ENCODE data around the gene CAVIN2. TPM values are rescaled to one million over a fixed set of nuclear protein-coding genes. Genes with fewer than 3 reads are reported as not detected.

Gene CAVIN2
- total and polyA plus RNA-seq, 9 of the 15 experiments (the other 6 are each of a cell fraction or from before 2014, with no cell fraction given): 20.6 to 92.4 (median 69.0) TPM

DNA sequence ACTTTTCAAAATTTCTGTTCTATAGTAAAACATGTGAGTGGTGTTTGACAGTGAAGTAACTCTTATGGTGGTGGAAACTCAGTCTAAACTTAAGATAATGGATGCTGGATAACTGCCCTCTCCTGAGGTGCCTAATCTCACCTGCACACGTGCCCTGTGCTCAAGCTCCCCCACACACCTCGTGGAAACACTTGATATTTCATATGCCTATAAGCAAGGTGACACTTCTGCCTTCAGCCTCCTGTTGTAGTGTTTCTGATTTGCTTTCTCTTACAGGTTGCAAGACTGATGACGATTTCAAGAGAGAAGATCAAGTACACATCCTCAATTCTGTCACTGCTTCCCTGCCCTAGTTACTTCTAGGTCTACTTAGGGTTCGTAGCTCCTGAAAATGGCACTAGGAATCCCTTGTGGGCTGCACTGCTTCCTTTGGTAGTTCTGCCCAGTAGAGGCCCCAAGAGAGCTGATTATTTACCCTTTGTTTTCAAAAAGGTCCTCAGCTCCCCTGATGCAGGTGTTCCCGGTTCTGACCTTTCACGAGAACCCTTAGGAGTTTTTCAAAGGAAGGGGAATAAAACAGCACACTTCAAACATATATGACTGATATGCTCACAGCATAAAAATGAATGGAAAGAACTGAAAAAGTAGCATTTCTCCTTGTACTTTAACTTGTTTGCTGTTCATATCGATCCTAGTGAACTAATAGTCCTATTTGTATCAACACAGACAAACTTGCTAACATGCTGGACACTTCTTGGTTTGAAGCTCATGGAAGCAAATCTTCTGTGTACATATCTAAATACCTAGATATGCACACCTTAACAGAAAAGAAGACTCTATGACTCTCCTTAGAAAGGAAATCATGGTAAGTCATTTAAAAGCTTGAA is 6.7 kb downstream of the CAVIN2 start (continued):
- TF ChIP-seq, protein P1, sequence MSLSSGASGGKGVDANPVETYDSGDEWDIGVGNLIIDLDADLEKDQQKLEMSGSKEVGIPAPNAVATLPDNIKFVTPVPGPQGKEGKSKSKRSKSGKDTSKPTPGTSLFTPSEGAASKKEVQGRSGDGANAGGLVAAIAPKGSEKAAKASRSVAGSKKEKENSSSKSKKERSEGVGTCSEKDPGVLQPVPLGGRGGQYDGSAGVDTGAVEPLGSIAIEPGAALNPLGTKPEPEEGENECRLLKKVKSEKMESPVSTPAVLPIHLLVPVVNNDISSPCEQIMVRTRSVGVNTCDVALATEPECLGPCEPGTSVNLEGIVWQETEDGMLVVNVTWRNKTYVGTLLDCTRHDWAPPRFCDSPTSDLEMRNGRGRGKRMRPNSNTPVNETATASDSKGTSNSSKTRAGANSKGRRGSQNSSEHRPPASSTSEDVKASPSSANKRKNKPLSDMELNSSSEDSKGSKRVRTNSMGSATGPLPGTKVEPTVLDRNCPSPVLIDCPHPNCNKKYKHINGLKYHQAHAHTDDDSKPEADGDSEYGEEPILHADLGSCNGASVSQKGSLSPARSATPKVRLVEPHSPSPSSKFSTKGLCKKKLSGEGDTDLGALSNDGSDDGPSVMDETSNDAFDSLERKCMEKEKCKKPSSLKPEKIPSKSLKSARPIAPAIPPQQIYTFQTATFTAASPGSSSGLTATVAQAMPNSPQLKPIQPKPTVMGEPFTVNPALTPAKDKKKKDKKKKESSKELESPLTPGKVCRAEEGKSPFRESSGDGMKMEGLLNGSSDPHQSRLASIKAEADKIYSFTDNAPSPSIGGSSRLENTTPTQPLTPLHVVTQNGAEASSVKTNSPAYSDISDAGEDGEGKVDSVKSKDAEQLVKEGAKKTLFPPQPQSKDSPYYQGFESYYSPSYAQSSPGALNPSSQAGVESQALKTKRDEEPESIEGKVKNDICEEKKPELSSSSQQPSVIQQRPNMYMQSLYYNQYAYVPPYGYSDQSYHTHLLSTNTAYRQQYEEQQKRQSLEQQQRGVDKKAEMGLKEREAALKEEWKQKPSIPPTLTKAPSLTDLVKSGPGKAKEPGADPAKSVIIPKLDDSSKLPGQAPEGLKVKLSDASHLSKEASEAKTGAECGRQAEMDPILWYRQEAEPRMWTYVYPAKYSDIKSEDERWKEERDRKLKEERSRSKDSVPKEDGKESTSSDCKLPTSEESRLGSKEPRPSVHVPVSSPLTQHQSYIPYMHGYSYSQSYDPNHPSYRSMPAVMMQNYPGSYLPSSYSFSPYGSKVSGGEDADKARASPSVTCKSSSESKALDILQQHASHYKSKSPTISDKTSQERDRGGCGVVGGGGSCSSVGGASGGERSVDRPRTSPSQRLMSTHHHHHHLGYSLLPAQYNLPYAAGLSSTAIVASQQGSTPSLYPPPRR (CRISPR knock-in tag; IDR thresholded peaks at IDR 0.05; ENCODE audit: borderline replicate concordance): no peak
- peak; percentile 30; the same call in 1 of the 2 replicates for TF ChIP-seq CXXC5 (CRISPR knock-in tag; IDR thresholded peaks at IDR 0.05)
- TF ChIP-seq ZNF707 (CRISPR knock-in tag; conservative IDR thresholded peaks at IDR 0.05): no peak
- TF ChIP-seq, protein P2, sequence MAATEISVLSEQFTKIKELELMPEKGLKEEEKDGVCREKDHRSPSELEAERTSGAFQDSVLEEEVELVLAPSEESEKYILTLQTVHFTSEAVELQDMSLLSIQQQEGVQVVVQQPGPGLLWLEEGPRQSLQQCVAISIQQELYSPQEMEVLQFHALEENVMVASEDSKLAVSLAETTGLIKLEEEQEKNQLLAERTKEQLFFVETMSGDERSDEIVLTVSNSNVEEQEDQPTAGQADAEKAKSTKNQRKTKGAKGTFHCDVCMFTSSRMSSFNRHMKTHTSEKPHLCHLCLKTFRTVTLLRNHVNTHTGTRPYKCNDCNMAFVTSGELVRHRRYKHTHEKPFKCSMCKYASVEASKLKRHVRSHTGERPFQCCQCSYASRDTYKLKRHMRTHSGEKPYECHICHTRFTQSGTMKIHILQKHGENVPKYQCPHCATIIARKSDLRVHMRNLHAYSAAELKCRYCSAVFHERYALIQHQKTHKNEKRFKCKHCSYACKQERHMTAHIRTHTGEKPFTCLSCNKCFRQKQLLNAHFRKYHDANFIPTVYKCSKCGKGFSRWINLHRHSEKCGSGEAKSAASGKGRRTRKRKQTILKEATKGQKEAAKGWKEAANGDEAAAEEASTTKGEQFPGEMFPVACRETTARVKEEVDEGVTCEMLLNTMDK (IDR thresholded peaks at IDR 0.05; ENCODE audit: borderline replicate concordance, insufficient read depth, low read depth, low read length, poor library complexity, severe bottlenecking): no peak
- no peak for TF ChIP-seq TAF15 (IDR thresholded peaks at IDR 0.05; ENCODE audit: low read depth, low read length)
- TF ChIP-seq, protein P3, sequence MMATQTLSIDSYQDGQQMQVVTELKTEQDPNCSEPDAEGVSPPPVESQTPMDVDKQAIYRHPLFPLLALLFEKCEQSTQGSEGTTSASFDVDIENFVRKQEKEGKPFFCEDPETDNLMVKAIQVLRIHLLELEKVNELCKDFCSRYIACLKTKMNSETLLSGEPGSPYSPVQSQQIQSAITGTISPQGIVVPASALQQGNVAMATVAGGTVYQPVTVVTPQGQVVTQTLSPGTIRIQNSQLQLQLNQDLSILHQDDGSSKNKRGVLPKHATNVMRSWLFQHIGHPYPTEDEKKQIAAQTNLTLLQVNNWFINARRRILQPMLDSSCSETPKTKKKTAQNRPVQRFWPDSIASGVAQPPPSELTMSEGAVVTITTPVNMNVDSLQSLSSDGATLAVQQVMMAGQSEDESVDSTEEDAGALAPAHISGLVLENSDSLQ (IDR thresholded peaks at IDR 0.05): no peak
- TF ChIP-seq, protein P4, sequence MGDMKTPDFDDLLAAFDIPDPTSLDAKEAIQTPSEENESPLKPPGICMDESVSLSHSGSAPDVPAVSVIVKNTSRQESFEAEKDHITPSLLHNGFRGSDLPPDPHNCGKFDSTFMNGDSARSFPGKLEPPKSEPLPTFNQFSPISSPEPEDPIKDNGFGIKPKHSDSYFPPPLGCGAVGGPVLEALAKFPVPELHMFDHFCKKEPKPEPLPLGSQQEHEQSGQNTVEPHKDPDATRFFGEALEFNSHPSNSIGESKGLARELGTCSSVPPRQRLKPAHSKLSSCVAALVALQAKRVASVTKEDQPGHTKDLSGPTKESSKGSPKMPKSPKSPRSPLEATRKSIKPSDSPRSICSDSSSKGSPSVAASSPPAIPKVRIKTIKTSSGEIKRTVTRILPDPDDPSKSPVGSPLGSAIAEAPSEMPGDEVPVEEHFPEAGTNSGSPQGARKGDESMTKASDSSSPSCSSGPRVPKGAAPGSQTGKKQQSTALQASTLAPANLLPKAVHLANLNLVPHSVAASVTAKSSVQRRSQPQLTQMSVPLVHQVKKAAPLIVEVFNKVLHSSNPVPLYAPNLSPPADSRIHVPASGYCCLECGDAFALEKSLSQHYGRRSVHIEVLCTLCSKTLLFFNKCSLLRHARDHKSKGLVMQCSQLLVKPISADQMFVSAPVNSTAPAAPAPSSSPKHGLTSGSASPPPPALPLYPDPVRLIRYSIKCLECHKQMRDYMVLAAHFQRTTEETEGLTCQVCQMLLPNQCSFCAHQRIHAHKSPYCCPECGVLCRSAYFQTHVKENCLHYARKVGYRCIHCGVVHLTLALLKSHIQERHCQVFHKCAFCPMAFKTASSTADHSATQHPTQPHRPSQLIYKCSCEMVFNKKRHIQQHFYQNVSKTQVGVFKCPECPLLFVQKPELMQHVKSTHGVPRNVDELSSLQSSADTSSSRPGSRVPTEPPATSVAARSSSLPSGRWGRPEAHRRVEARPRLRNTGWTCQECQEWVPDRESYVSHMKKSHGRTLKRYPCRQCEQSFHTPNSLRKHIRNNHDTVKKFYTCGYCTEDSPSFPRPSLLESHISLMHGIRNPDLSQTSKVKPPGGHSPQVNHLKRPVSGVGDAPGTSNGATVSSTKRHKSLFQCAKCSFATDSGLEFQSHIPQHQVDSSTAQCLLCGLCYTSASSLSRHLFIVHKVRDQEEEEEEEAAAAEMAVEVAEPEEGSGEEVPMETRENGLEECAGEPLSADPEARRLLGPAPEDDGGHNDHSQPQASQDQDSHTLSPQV (IDR thresholded peaks at IDR 0.05): peak; percentile 86
- TF ChIP-seq KDM5B (IDR thresholded peaks at IDR 0.05; ENCODE audit: insufficient replicate concordance, low read depth, low read length): no peak
- no peak for TF ChIP-seq ZKSCAN1 (IDR thresholded peaks at IDR 0.05; ENCODE audit: low read depth, low read length)
- no peak for TF ChIP-seq DMBX1 (CRISPR knock-in tag; IDR thresholded peaks at IDR 0.05; ENCODE audit: borderline replicate concordance)
- TF ChIP-seq ZNF384 (IDR thresholded peaks at IDR 0.05; ENCODE audit: low read depth, low read length): no peak
- TF ChIP-seq IRF2 (CRISPR knock-in tag; IDR thresholded peaks at IDR 0.05): no peak
- TF ChIP-seq SMARCE1 (IDR thresholded peaks at IDR 0.05): no peak
- no peak for TF ChIP-seq RBM17 (IDR thresholded peaks at IDR 0.05; ENCODE audit: borderline replicate concordance, low read depth, low read length)

Measured in K562 (cell line).